Lower leg skin (tissue), 4 donors: ENCODE data around the gene C15orf39. TPM values are rescaled to one million over a fixed set of nuclear protein-coding genes. Genes with fewer than 3 reads are reported as not detected.

Source experiments
- DNase-seq, 2 donors: peaks; one replicate each; pipeline ENCODE4 v3.0.0-alpha.2; 2019; ENCODE audit warnings: low spot score in 2 of 2
- H3K4me3 ChIP-seq: fragments of 200-600 bp; sonication (generic); 2 replicates; pipeline ENCODE4 v1.5.1; 2017; ENCODE audit warnings: mild to moderate bottlenecking, low read depth; ENCODE audit not compliant: poor library complexity, severe bottlenecking
- POLR2A ChIP-seq, 2 donors: fragments of 450-650 bp; IDR thresholded peaks; one replicate each; pipeline ENCODE4 v1.6.1; 2016 to 2017; ENCODE audit warnings: antibody characterized with exemption in 2 of 2, mild to moderate bottlenecking in 1 of 2, moderate library complexity in 1 of 2
- WGBS, 2 donors: methylation state at CpG; one replicate each; pipeline ENCODE4 v1.1.5; 2018; 5-methylcytosine and 5-hydroxymethylcytosine counted together
- intact Hi-C: fragments of 100-400 bp; cut with DNase I; formaldehyde crosslinking; loops from one replicate; pipeline ENCODE4 v1.15.0; 2023; ENCODE audit warnings: low total_unique reads
- total RNA-seq, 4 donors: library from RNA; depleted of rRNA; stranded (reverse); fragments of >200 nt; gene quantifications; one replicate each; pipeline ENCODE4 v1.1.0, GENCODE V29; 2016
- TF ChIP-seq, protein P1 (sequence below), 3 donors: fragments of 450-650 bp; IDR thresholded peaks; one replicate each; pipeline ENCODE4 v1.5.1; 2016; ENCODE audit warnings: antibody characterized with exemption in 3 of 3, mild to moderate bottlenecking in 3 of 3, moderate library complexity in 2 of 3

The C15orf39 gene
- total RNA-seq, 4 donors from 2014 or later: 21.9 to 29.3 (median 26.1) TPM

DNA sequence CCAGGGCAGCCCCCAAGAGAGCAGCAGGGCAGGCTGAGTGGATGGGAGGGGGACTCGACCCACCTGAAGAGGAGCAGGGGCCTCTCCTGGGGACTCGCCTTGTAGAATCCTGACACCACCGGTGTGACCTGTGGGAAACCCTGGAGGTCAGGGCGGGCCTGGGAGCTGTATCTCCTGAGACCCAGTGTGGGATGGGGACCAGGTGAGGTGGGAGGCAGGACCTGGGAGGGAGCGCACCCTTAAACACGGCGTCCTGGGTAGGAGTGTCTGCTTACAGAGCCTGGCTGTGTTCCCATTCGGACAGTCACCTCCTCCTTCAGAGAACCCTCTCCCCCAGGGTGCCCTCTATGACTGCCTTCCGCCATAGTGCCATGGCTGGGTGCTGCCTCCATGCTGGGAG, 27.1 kb downstream of the C15orf39 start:
- no peak for TF ChIP-seq POLR2A (IDR thresholded peaks at IDR 0.05)
- TF ChIP-seq, protein P1, sequence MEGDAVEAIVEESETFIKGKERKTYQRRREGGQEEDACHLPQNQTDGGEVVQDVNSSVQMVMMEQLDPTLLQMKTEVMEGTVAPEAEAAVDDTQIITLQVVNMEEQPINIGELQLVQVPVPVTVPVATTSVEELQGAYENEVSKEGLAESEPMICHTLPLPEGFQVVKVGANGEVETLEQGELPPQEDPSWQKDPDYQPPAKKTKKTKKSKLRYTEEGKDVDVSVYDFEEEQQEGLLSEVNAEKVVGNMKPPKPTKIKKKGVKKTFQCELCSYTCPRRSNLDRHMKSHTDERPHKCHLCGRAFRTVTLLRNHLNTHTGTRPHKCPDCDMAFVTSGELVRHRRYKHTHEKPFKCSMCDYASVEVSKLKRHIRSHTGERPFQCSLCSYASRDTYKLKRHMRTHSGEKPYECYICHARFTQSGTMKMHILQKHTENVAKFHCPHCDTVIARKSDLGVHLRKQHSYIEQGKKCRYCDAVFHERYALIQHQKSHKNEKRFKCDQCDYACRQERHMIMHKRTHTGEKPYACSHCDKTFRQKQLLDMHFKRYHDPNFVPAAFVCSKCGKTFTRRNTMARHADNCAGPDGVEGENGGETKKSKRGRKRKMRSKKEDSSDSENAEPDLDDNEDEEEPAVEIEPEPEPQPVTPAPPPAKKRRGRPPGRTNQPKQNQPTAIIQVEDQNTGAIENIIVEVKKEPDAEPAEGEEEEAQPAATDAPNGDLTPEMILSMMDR (IDR thresholded peaks at IDR 0.05): no peak
- DNase-seq: no peak
- no peak overlapping the region for H3K4me3 ChIP-seq
- WGBS, 2 donors: 81 to 86% methylated on average over 9 of the region's 9 CpGs
- intact Hi-C loops: no loop called here

DNA sequence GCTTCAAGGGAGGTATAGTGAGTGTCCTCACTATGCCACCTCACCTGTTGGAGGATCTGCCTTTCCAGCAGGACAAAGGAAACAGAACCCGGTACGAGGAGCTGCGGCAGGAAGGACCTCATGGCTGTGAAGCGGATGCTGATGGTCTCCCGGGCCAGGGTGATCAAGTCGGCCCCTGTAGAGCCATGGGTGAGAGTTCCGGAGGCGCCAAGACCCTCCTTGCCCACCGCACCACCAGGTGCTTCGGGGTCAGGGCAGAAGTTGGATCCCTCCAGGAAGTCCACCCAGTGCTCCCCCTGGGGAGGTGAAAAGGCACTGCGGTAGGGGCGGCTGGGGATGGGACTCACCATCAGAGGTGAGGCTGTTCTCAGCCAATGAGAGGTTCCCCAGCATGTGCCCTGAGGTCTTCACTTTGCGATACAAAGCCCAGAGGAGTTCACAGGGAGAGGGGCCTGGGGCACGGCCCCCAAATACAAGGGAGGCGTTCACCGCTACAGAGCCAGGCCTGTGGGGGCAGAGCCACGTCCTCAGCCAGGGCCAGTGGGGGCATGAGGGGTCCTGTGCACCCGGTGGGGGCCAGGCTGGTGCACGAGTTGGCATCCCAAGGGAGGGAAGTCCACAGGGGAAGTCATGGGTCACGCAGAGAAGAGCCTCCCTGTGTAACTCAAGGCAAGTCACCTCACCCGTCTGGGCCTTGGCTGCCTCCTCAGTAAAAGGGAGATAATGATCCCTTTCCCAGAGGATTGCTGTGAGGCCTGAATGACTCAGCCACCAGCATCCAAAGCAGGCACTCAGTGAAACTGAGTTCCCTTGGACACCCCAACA, 27.7 kb downstream of the C15orf39 start:
- WGBS, 2 donors: 85 to 88% methylated on average over 17 to 18 of the region's 21 CpGs
- H3K4me3 ChIP-seq: no peak overlapping the region
- intact Hi-C loops: no loop called here
- no peak for DNase-seq
- no peak for TF ChIP-seq POLR2A (IDR thresholded peaks at IDR 0.05)
- TF ChIP-seq, protein P1 (IDR thresholded peaks at IDR 0.05): no peak

- intact Hi-C loops: no loop called here
- WGBS, 2 donors: 77 to 83% methylated on average over 2 of the region's 2 CpGs
Measured at GRCh38 chr15:75230016-75230343, 28.3 kb downstream of the C15orf39 start.

GRCh38 chr15:75230551-75231371, 29.1 kb downstream of the C15orf39 start:
- DNase-seq: no peak
- no peak overlapping the region for H3K4me3 ChIP-seq
- TF ChIP-seq POLR2A (IDR thresholded peaks at IDR 0.05): no peak
- TF ChIP-seq, protein P1 (IDR thresholded peaks at IDR 0.05): no peak
- intact Hi-C loops: no loop called here
- WGBS, 2 donors: 71 to 77% methylated on average over 16 of the region's 16 CpGs

More at GRCh38 chr15:75230016-75230343, 28.3 kb downstream of the C15orf39 start:
- no peak for DNase-seq
- TF ChIP-seq, protein P1 (IDR thresholded peaks at IDR 0.05): no peak
- no peak for TF ChIP-seq POLR2A (IDR thresholded peaks at IDR 0.05)
- no peak overlapping the region for H3K4me3 ChIP-seq

- TF ChIP-seq, protein P1 (IDR thresholded peaks at IDR 0.05): no peak
- no peak for TF ChIP-seq POLR2A (IDR thresholded peaks at IDR 0.05)
- WGBS, 2 donors: 72 to 78% methylated on average over 4 of the region's 4 CpGs
- DNase-seq: no peak
- intact Hi-C loops: no loop called here
- H3K4me3 ChIP-seq: no peak overlapping the region
Measured at GRCh38 chr15:75231836-75232235, 30.2 kb downstream of the C15orf39 start.
